GM23338 (cell line): ENCODE data around the gene EDNRB. TPM values are rescaled to one million over a fixed set of nuclear protein-coding genes. Genes with fewer than 3 reads are reported as not detected.
A peak's percentile ranks its signal among the peaks of the same experiment; 100 is the strongest.

ENCODE experiments used
- ATAC-seq: fragments of 200-7000 bp; cut with Tn5 transposase; 3 replicates; pipeline ENCODE4 v1.9.1; 2020
- DNase-seq: peaks from one replicate; pipeline ENCODE4 v3.0.0-alpha.2; 2015; ENCODE audit warnings: low spot score
- H2AFZ ChIP-seq: fragments of 200-600 bp; sonication (generic); 2 replicates; pipeline ENCODE4 v1.8.0; 2016; ENCODE audit warnings: antibody characterized with exemption, mild to moderate bottlenecking, moderate library complexity
- H3F3A ChIP-seq: fragments of 200-600 bp; sonication (generic); replicated peaks from 2 replicates; pipeline ENCODE4 v1.8.0; 2017; ENCODE audit warnings: antibody characterized with exemption, mixed run types, low read depth
- H3K27ac ChIP-seq: fragments of 200-600 bp; sonication (generic); 2 replicates; pipeline ENCODE4 v1.6.1; 2016; ENCODE audit warnings: low read depth
- H3K27me3 ChIP-seq: fragments of 200-600 bp; sonication (generic); 2 replicates; pipeline ENCODE4 v1.8.0; 2016; ENCODE audit warnings: mild to moderate bottlenecking, mixed run types, moderate library complexity; ENCODE audit not compliant: insufficient read depth
- H3K36me3 ChIP-seq: fragments of 200-600 bp; sonication (generic); 2 replicates; pipeline ENCODE4 v1.8.0; 2016; ENCODE audit warnings: mild to moderate bottlenecking; ENCODE audit not compliant: insufficient read depth
- H3K4me1 ChIP-seq: fragments of 200-600 bp; sonication (generic); 2 replicates; pipeline ENCODE4 v1.8.0; 2016; ENCODE audit warnings: mild to moderate bottlenecking, moderate library complexity; ENCODE audit not compliant: insufficient read depth
- H3K4me2 ChIP-seq: fragments of 200-600 bp; sonication (generic); 2 replicates; pipeline ENCODE4 v1.7.1; 2017; ENCODE audit warnings: mixed run types
- H3K4me3 ChIP-seq: fragments of 200-600 bp; sonication (generic); 2 replicates; pipeline ENCODE4 v1.6.1; 2016; ENCODE audit warnings: mixed run types
- H3K79me2 ChIP-seq: fragments of 200-600 bp; sonication (generic); replicated peaks from 2 replicates; pipeline ENCODE4 v1.8.0; 2017; ENCODE audit warnings: mild to moderate bottlenecking; ENCODE audit not compliant: insufficient read depth
- H3K9me2 ChIP-seq: fragments of 200-600 bp; sonication (generic); 2 replicates; pipeline ENCODE4 v1.8.0; 2017; ENCODE audit not compliant: insufficient read depth
- H4K20me1 ChIP-seq: fragments of 200-600 bp; sonication (generic); replicated peaks from 2 replicates; pipeline ENCODE4 v1.8.0; 2017; ENCODE audit warnings: mild to moderate bottlenecking; ENCODE audit not compliant: insufficient read depth
- H3K27ac Mint-ChIP-seq: 2 replicates; pipeline ENCODE4 v1.8.0; 2020; ENCODE audit warnings: inconsistent platforms, mild to moderate bottlenecking, moderate library complexity, mixed read lengths
- H3K27me3 Mint-ChIP-seq: 3 replicates; pipeline ENCODE4 v1.8.0; 2022; ENCODE audit warnings: low read depth, mild to moderate bottlenecking, moderate library complexity, mixed read lengths, inconsistent platforms; ENCODE audit not compliant: insufficient read depth, poor library complexity
- H3K36me3 Mint-ChIP-seq: 3 replicates; pipeline ENCODE4 v1.8.0; 2021; ENCODE audit warnings: low read depth, mild to moderate bottlenecking, inconsistent platforms, moderate library complexity, mixed read lengths
- H3K4me1 Mint-ChIP-seq: 3 replicates; pipeline ENCODE4 v1.8.0; 2020; ENCODE audit warnings: mild to moderate bottlenecking, inconsistent platforms, mixed read lengths
- H3K4me3 Mint-ChIP-seq: 3 replicates; pipeline ENCODE4 v1.8.0; 2021; ENCODE audit warnings: moderate library complexity, mild to moderate bottlenecking, inconsistent platforms, mixed read lengths
- H3K9me3 Mint-ChIP-seq: 3 replicates; pipeline ENCODE4 v1.8.0; 2020; ENCODE audit warnings: moderate library complexity, mild to moderate bottlenecking, inconsistent platforms, mixed read lengths
- CREB1 ChIP-seq: fragments of 250-450 bp; sonication (Bioruptor Pico); IDR thresholded peaks from 2 replicates; pipeline ENCODE4 v1.5.0; 2020; ENCODE audit warnings: low read depth, mild to moderate bottlenecking, moderate library complexity
- POLR2AphosphoS5 ChIP-seq: IDR thresholded peaks from 2 replicates; pipeline ENCODE4 v1.6.1; 2016; ENCODE audit warnings: antibody characterized with exemption, low read depth
- STAT1 ChIP-seq: IDR thresholded peaks from one replicate; pipeline ENCODE4 v1.6.1; 2016; ENCODE audit warnings: antibody characterized with exemption; ENCODE audit not compliant: unreplicated experiment
- ZNF114 ChIP-seq: fragments of 250-450 bp; sonication (Bioruptor Pico); IDR thresholded peaks from 2 replicates; pipeline ENCODE4 v1.5.0; 2020; ENCODE audit warnings: mild to moderate bottlenecking, moderate library complexity
- ZNF331 ChIP-seq: fragments of 250-450 bp; sonication (Bioruptor Pico); IDR thresholded peaks from 2 replicates; pipeline ENCODE4 v1.5.0; 2020; ENCODE audit warnings: low read depth, mild to moderate bottlenecking, moderate library complexity
- polyA plus RNA-seq: library from polyadenylated mRNA; unstranded; fragments of >200 nt; fragmentation: Nextera tagmentation; extraction: Ambion mirVana; gene quantifications from 2 replicates; pipeline ENCODE4 v1.2.1, GENCODE V29; 2016
- total RNA-seq: library from RNA; depleted of rRNA; stranded (reverse); fragments of >200 nt; shearing (Covaris generic); gene quantifications from 2 replicates; pipeline ENCODE4 v1.2.3, GENCODE V29; 2014
- TF ChIP-seq, protein P1 (sequence below): fragments of 250-450 bp; sonication (Bioruptor Pico); IDR thresholded peaks from 2 replicates; pipeline ENCODE4 v1.5.0; 2020; ENCODE audit warnings: mild to moderate bottlenecking, moderate library complexity

The EDNRB gene
- total and polyA plus RNA-seq, 2 experiments from 2014 or later: 27.9 to 28.9 TPM

DNA sequence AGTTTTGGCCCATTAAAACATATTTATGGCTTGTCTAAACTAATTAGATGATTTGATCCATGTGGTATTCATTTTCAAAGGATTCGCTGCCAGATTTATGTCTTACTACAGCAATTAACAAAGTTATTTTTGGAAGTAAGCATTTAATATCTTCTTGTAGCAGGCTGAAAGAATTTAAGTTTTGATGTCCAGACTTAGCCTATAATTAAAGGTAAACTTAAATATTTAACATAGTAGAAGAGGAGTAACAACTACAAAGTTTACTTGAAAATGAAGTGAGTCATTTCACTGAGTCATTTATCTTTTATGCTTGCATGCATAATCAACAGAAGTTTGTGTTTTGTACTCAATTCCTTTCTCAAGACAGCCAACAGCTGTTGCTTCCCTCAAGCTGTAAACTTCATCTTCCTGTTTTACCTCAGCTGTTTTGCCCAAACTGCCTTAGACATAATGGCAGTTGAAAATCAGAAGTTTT is 58.1 kb downstream of the EDNRB start:
- no peak for ATAC-seq
- Mint-ChIP-seq H3K27me3 (no peaks in the 10 kb centered on the region), H3K9me3 (no peaks in the 10 kb centered on the region), H3K4me3 (no peak overlapping the region), H3K27ac (no peak overlapping the region; the same call in 1 of the 2 replicates), H3K4me1 (peaks cover 29% of the 10 kb centered on the region), H3K36me3 (peaks cover 7% of the 10 kb centered on the region; the same call in 2 of the 3 replicates)
- no peaks in the 10 kb centered on the region for H4K20me1 ChIP-seq
- no peak overlapping the region for H3K4me3 ChIP-seq
- TF ChIP-seq, protein P1, sequence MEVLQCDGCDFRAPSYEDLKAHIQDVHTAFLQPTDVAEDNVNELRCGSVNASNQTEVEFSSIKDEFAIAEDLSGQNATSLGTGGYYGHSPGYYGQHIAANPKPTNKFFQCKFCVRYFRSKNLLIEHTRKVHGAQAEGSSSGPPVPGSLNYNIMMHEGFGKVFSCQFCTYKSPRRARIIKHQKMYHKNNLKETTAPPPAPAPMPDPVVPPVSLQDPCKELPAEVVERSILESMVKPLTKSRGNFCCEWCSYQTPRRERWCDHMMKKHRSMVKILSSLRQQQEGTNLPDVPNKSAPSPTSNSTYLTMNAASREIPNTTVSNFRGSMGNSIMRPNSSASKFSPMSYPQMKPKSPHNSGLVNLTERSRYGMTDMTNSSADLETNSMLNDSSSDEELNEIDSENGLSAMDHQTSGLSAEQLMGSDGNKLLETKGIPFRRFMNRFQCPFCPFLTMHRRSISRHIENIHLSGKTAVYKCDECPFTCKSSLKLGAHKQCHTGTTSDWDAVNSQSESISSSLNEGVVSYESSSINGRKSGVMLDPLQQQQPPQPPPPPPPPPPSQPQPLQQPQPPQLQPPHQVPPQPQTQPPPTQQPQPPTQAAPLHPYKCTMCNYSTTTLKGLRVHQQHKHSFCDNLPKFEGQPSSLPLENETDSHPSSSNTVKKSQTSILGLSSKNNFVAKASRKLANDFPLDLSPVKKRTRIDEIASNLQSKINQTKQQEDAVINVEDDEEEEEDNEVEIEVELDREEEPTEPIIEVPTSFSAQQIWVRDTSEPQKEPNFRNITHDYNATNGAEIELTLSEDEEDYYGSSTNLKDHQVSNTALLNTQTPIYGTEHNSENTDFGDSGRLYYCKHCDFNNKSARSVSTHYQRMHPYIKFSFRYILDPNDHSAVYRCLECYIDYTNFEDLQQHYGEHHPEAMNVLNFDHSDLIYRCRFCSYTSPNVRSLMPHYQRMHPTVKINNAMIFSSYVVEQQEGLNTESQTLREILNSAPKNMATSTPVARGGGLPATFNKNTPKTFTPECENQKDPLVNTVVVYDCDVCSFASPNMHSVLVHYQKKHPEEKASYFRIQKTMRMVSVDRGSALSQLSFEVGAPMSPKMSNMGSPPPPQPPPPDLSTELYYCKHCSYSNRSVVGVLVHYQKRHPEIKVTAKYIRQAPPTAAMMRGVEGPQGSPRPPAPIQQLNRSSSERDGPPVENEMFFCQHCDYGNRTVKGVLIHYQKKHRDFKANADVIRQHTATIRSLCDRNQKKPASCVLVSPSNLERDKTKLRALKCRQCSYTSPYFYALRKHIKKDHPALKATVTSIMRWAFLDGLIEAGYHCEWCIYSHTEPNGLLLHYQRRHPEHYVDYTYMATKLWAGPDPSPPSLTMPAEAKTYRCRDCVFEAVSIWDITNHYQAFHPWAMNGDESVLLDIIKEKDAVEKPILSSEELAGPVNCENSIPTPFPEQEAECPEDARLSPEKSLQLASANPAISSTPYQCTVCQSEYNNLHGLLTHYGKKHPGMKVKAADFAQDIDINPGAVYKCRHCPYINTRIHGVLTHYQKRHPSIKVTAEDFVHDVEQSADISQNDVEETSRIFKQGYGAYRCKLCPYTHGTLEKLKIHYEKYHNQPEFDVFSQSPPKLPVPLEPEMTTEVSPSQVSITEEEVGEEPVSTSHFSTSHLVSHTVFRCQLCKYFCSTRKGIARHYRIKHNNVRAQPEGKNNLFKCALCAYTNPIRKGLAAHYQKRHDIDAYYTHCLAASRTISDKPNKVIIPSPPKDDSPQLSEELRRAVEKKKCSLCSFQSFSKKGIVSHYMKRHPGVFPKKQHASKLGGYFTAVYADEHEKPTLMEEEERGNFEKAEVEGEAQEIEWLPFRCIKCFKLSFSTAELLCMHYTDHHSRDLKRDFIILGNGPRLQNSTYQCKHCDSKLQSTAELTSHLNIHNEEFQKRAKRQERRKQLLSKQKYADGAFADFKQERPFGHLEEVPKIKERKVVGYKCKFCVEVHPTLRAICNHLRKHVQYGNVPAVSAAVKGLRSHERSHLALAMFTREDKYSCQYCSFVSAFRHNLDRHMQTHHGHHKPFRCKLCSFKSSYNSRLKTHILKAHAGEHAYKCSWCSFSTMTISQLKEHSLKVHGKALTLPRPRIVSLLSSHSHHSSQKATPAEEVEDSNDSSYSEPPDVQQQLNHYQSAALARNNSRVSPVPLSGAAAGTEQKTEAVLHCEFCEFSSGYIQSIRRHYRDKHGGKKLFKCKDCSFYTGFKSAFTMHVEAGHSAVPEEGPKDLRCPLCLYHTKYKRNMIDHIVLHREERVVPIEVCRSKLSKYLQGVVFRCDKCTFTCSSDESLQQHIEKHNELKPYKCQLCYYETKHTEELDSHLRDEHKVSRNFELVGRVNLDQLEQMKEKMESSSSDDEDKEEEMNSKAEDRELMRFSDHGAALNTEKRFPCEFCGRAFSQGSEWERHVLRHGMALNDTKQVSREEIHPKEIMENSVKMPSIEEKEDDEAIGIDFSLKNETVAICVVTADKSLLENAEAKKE (CRISPR knock-in tag): no peak
- H3K27me3 ChIP-seq: no peaks in the 10 kb centered on the region
- peaks cover 9% of the 10 kb centered on the region; the same call in 1 of the 2 replicates for H3K4me1 ChIP-seq
- no peak overlapping the region for H3K4me2 ChIP-seq
- H3F3A ChIP-seq: no peaks in the 10 kb centered on the region
- DNase-seq: no peak
- peaks cover 7% of the 10 kb centered on the region; the same call in 1 of the 2 replicates for H3K9me2 ChIP-seq
- H3K36me3 ChIP-seq: no peaks in the 10 kb centered on the region
- peak overlapping the region; percentile 30; the same call in 1 of the 2 replicates for H2AFZ ChIP-seq
- H3K27ac ChIP-seq: no peak overlapping the region
- no peaks in the 10 kb centered on the region for H3K79me2 ChIP-seq

DNA sequence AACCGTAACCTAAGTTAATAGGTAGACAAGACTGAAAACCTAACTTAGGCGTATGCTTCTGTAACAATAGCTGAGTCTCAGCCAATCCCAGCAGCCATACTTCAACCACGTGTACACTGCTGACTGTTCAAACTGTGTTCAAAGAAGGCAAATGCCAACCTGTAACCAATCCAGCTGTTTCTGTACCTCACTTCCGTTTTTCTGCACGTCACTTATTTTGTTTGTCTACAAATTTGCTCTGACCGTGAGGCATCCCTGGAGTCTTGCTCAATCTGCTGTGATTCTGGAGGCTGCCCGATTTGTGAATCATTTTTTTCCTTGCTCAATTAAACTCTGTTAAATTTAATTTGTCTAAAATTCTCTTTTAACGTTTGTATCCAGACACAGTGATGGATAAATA is 59.2 kb downstream of the EDNRB start:
- Histone ChIP-seq H3K36me3 (no peaks in the 10 kb centered on the region), H3F3A (0 out of 2 replicates have a peak, but pooled peaks cover 6% of the 10 kb centered on the region), H2AFZ (peak overlapping the region; percentile 19; the same call in 1 of the 2 replicates), H3K4me2 (no peak overlapping the region), H3K79me2 (no peaks in the 10 kb centered on the region), H3K4me1 (peaks cover 16% of the 10 kb centered on the region), H4K20me1 (no peaks in the 10 kb centered on the region), H3K27me3 (no peaks in the 10 kb centered on the region), H3K4me3 (no peak overlapping the region), H3K27ac (no peak overlapping the region), H3K9me2 (peaks cover 6% of the 10 kb centered on the region; the same call in 1 of the 2 replicates)
- H3K27me3 Mint-ChIP-seq: peaks cover 2% of the 10 kb centered on the region
- no peak overlapping the region for H3K4me3 Mint-ChIP-seq
- peaks cover 7% of the 10 kb centered on the region; the same call in 2 of the 3 replicates for H3K36me3 Mint-ChIP-seq
- H3K4me1 Mint-ChIP-seq: peaks cover 39% of the 10 kb centered on the region
- no peak overlapping the region; the same call in 1 of the 2 replicates for H3K27ac Mint-ChIP-seq
- DNase-seq (no peak), ATAC-seq (no peak)
- H3K9me3 Mint-ChIP-seq: no peaks in the 10 kb centered on the region
- TF ChIP-seq ZNF114 (CRISPR knock-in tag): no peak
- TF ChIP-seq CREB1 (CRISPR knock-in tag): no peak
- no peak for TF ChIP-seq STAT1
- no peak for TF ChIP-seq POLR2AphosphoS5
- TF ChIP-seq, protein P1 (CRISPR knock-in tag): no peak
- no peak for TF ChIP-seq ZNF331 (CRISPR knock-in tag)
